Endothelial cell (in vitro differentiated cells): ENCODE data around the gene FAM174B. TPM values are rescaled to one million over a fixed set of nuclear protein-coding genes. Genes with fewer than 3 reads are reported as not detected.
A peak's percentile ranks its signal among the peaks of the same experiment; 100 is the strongest.

Experiments
- DNase-seq: peaks from one replicate; pipeline ENCODE4 v3.0.0; 2021; ENCODE audit warnings: low spot score
- H3K27ac Mint-ChIP-seq: one replicate; pipeline ENCODE4 v1.8.0; 2021; ENCODE audit warnings: mixed read lengths, inconsistent platforms; ENCODE audit not compliant: unreplicated experiment
- H3K27me3 Mint-ChIP-seq: one replicate; pipeline ENCODE4 v1.8.0; 2021; ENCODE audit warnings: mild to moderate bottlenecking, moderate library complexity, mixed read lengths, inconsistent platforms; ENCODE audit not compliant: unreplicated experiment
- H3K36me3 Mint-ChIP-seq: one replicate; pipeline ENCODE4 v1.8.0; 2021; ENCODE audit warnings: mild to moderate bottlenecking, low read depth, mixed read lengths, inconsistent platforms; ENCODE audit not compliant: unreplicated experiment
- H3K4me1 Mint-ChIP-seq: one replicate; pipeline ENCODE4 v1.8.0; 2021; ENCODE audit warnings: mild to moderate bottlenecking, mixed read lengths, inconsistent platforms; ENCODE audit not compliant: unreplicated experiment
- H3K4me3 Mint-ChIP-seq: one replicate; pipeline ENCODE4 v1.8.0; 2021; ENCODE audit warnings: mild to moderate bottlenecking, mixed read lengths, inconsistent platforms; ENCODE audit not compliant: unreplicated experiment
- H3K9me3 Mint-ChIP-seq: one replicate; pipeline ENCODE4 v1.8.0; 2021; ENCODE audit warnings: mixed read lengths, inconsistent platforms; ENCODE audit not compliant: unreplicated experiment
- total RNA-seq: library from RNA; stranded (reverse); fragmentation: NEBNext Ultra II Directional; extraction: Animal tissue kit (Norgen Biotek cat#: 25700); gene quantifications from one replicate; pipeline ENCODE4 v1.2.1, GENCODE V29; 2021; ENCODE audit not compliant: unreplicated experiment
- TF ChIP-seq, protein P1 (sequence below): fragments of 200-600 bp; sonication (generic); IDR thresholded peaks from one replicate; pipeline ENCODE4 v1.5.0; 2021; ENCODE audit warnings: antibody characterized with exemption; ENCODE audit not compliant: unreplicated experiment

FAM174B gene
- total RNA-seq, 1 donor from 2014 or later, result 163 TPM

DNA sequence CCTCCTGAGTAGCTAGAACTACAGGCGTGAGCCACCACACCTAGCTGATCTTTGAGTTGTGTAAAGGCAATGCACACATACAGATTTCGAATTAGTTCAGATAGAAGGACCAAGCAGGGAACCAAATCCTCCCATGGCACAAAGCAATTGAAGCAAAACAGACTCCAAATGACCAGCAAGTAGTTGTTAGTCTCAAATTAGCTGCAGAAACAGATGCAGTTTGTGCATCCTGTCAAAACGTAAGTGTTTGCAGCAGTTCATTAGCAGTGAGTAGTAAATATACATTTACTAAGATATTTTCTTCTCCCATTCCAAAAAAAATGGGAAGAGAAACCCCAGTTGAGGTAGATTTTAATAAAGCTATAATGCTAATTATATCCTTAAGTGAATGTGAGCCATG lies 15.8 kb upstream of the FAM174B start:
- Mint-ChIP-seq H3K4me1 (peaks cover 28% of the 10 kb centered on the region), H3K27ac (no peak overlapping the region), H3K9me3 (no peaks in the 10 kb centered on the region), H3K36me3 (peaks cover 3% of the 10 kb centered on the region), H3K4me3 (no peak overlapping the region), H3K27me3 (peaks cover 3% of the 10 kb centered on the region)
- TF ChIP-seq, protein P1, sequence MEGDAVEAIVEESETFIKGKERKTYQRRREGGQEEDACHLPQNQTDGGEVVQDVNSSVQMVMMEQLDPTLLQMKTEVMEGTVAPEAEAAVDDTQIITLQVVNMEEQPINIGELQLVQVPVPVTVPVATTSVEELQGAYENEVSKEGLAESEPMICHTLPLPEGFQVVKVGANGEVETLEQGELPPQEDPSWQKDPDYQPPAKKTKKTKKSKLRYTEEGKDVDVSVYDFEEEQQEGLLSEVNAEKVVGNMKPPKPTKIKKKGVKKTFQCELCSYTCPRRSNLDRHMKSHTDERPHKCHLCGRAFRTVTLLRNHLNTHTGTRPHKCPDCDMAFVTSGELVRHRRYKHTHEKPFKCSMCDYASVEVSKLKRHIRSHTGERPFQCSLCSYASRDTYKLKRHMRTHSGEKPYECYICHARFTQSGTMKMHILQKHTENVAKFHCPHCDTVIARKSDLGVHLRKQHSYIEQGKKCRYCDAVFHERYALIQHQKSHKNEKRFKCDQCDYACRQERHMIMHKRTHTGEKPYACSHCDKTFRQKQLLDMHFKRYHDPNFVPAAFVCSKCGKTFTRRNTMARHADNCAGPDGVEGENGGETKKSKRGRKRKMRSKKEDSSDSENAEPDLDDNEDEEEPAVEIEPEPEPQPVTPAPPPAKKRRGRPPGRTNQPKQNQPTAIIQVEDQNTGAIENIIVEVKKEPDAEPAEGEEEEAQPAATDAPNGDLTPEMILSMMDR, result no peak
- no peak for DNase-seq

DNA sequence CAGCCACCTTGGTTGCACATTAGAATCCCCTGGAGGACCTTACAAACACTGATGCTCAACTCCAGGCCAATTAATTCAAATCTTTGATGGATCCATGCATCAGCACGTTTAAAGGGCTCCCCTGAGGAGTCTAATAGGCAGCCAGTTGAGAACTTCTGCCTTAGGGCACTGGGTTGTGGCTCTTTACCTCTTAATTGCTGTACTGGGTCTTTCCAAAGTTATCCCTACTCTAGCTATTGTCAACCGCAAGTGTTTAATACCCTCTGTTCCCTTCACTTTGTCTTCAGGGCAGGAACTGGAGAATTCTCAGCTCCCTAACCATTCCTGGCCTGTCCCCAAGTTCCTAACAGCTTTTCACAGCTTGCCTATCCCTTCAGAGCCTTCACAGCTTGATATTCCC lies 15.0 kb upstream of the FAM174B start:
- DNase-seq, result no peak
- H3K27me3 Mint-ChIP-seq, result peaks cover 3% of the 10 kb centered on the region
- H3K4me1 Mint-ChIP-seq, result peaks cover 31% of the 10 kb centered on the region

DNA sequence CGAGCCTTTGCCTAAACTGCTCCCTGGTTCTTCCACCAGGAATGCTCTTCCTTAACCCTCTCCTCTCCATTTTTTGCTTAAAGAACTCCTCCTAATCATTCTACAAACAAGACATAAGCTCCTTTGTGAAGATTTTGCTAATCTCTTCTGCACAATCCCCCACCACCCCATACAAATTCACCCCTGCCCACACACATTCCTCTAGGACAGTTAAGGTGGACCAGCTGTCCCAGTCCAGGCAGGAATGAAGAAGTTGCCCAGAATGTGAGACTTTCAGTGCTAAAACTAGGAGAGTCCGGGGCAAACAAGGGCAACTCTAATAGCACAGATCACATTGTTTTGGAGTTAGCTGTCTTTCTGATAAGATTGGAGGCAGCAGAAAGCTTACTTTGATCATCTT lies 13.9 kb upstream of the FAM174B start:
- peaks cover 39% of the 10 kb centered on the region for H3K4me1 Mint-ChIP-seq
- no peaks in the 10 kb centered on the region for H3K9me3 Mint-ChIP-seq
- no peak overlapping the region for H3K4me3 Mint-ChIP-seq
- peaks cover 3% of the 10 kb centered on the region for H3K36me3 Mint-ChIP-seq
- no peak overlapping the region for H3K27ac Mint-ChIP-seq
- TF ChIP-seq, protein P1, result no peak
- no peak for DNase-seq
- peaks cover 3% of the 10 kb centered on the region for H3K27me3 Mint-ChIP-seq

More for the DNA sequence above, 15.0 kb upstream of the FAM174B start:
- Mint-ChIP-seq H3K9me3 (no peaks in the 10 kb centered on the region), H3K4me3 (no peak overlapping the region), H3K27ac (no peak overlapping the region), H3K36me3 (peaks cover 3% of the 10 kb centered on the region)
- TF ChIP-seq, protein P1, result no peak

DNA sequence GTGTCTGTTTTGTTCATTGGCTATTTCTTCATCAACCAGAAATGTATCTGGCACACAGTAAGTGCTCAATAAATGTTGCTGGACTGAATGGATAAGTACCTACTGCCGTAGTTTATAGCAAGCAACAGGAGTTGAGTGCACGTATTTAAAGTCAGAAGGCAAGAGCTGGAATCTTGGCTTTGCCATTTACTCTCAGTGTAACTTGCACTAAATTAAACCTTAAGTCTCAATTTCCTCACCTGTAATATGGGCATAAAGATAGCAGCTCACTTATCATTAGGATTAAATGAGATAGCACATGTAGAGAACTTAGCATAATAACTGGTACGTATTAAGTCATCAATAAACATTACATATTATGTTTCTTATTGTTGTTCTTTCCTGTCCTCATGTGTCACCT lies 13.0 kb upstream of the FAM174B start:
- Mint-ChIP-seq H3K9me3 (no peaks in the 10 kb centered on the region), H3K27ac (no peak overlapping the region), H3K4me1 (peaks cover 44% of the 10 kb centered on the region), H3K27me3 (peaks cover 3% of the 10 kb centered on the region), H3K36me3 (peaks cover 3% of the 10 kb centered on the region), H3K4me3 (peak overlapping the region; percentile 74)
- TF ChIP-seq, protein P1, result no peak
- no peak for DNase-seq

DNA sequence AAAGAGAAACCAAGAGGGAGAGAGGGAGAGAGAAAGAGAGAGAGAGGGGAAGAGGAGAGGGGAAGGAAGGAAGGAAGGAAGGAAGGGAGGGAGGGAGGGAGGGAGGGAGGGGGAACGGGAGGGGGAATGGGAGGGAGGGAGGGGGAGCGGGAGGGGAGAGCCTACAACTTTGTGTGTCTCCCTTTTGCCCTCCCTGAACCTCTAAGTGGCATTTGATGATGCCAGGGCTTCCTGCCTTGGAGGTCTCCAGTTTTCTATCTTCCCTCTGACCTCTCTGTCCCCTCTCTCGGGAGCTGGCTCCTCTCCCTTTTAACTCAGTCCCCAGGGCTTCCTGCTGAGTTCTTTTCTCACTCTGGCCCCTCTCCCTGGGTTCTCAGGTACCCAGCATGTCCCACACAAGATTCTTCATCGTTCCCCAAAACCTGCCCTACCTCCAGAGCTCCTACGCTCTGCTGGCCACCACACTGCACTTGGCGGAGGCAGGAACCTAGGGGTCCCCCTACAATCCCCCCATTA lies 12.5 kb upstream of the FAM174B start:
- TF ChIP-seq, protein P1, result no peak
- no peaks in the 10 kb centered on the region for H3K9me3 Mint-ChIP-seq
- peak overlapping the region; percentile 74 for H3K27ac Mint-ChIP-seq
- DNase-seq, result no peak
- H3K4me3 Mint-ChIP-seq, result peak overlapping the region; percentile 74
- H3K36me3 Mint-ChIP-seq, result peaks cover 3% of the 10 kb centered on the region
- peaks cover 47% of the 10 kb centered on the region for H3K4me1 Mint-ChIP-seq
- peaks cover 3% of the 10 kb centered on the region for H3K27me3 Mint-ChIP-seq
